ENCODE results near the gene TNNI2. TPM values are rescaled to one million over a fixed set of nuclear protein-coding genes. Genes with fewer than 3 reads are reported as not detected.

TNNI2 gene
- total and polyA plus RNA-seq, 10 of the 15 experiments (the other 5 are each of a cell fraction or from before 2014, with no cell fraction given): 0.14 to 0.79 (median 0.37) TPM; not detected in 4

- Histone ChIP-seq H3K36me3 (ENCODE audit: control insufficient read depth in 2 of 2, insufficient read depth in 2 of 2, low read length in 1 of 2) (peaks cover 26 to 36% of the 10 kb centered on the region in 2 experiments), H3K9me3 (replicated peaks; ENCODE audit: control insufficient read depth, insufficient read depth, low read length) (no peaks in the 10 kb centered on the region), H3K4me2 (ENCODE audit: control insufficient read depth, insufficient read depth) (no peak overlapping the region), H3K27me3 (replicated peaks in 1 of 2; ENCODE audit: control insufficient read depth in 2 of 2, insufficient read depth in 2 of 2, low read length in 1 of 2) (no peaks in the 10 kb centered on the region), H3K4me3 (no peak overlapping the region), H2AFZ (ENCODE audit: control insufficient read depth, low read depth, low read length) (no peak overlapping the region), H3K9ac (ENCODE audit: control insufficient read depth, insufficient read depth, low read length) (no peak overlapping the region), H3K4me1 (ENCODE audit: control insufficient read depth, insufficient read depth, low read length) (no peaks in the 10 kb centered on the region), H3K27ac (ENCODE audit: control insufficient read depth, insufficient read depth) (no peak overlapping the region), H4K20me1 (ENCODE audit: control insufficient read depth, insufficient read depth) (peaks cover 2% of the 10 kb centered on the region; the same call in 1 of the 2 replicates), H3K79me2 (ENCODE audit: control insufficient read depth, insufficient read depth, low read length) (no peaks in the 10 kb centered on the region)
- ChIA-PET SMC1A (ENCODE audit: uncharacterized antibody, unreplicated experiment) (interaction anchor here (0.6 kb wide), 1 partner anchor 60 kb away, joined by 3 read pairs; no protein-coding TSS in a partner anchor), POLR2A (no interaction called here), CTCF (no interaction called here), RAD21 (ENCODE audit: unreplicated experiment) (no interaction called here)
- ATAC-seq (no peak), DNase-seq (ENCODE audit: low read depth, low spot score) (no peak), FAIRE-seq (no peak)
- in situ Hi-C loops (cut with MboI): no loop called here
- intact Hi-C loops (cut with micrococcal nuclease; ENCODE audit: unreplicated experiment): loop anchor here (5.0 kb wide), 1 partner anchor 52 kb away; the partner anchor contains the start of gene TNNI2
- WGBS (ENCODE audit: insufficient coverage, insufficient replicate concordance, low lambda C conversion rate, missing lambda C conversion rate): 96% methylated on average over 6 of the region's 6 CpGs
- TF ChIP-seq MEF2A (IDR thresholded peaks at IDR 0.05; ENCODE audit: insufficient read depth, low read depth, low read length) (no peak), BCL11A (IDR thresholded peaks at IDR 0.05; ENCODE audit: low read depth, low read length) (no peak), SIX5 (IDR thresholded peaks at IDR 0.05; ENCODE audit: low read depth, low read length, severe bottlenecking) (no peak), CEBPZ (IDR thresholded peaks at IDR 0.05; ENCODE audit: low read depth, low read length) (no peak), ZNF207 (IDR thresholded peaks at IDR 0.05; ENCODE audit: borderline replicate concordance) (no peak), NFYB (IDR thresholded peaks at IDR 0.05; ENCODE audit: insufficient read depth, low read depth, low read length) (no peak), TAF1 (IDR thresholded peaks at IDR 0.05; ENCODE audit: borderline replicate concordance, low read depth, low read length) (no peak)
- no TSS peak for BruUV-seq (replicated peaks)
These were observed 50.0 kb downstream of the TNNI2 start for GRCh38 chr11:1888811-1889210.
